Endothelial cell of umbilical vein (primary cell): ENCODE data around the gene RBM42. TPM values are rescaled to one million over a fixed set of nuclear protein-coding genes. Genes with fewer than 3 reads are reported as not detected.

ENCODE experiments used
- BruUV-seq: library from RNA; stranded (reverse); fragments of 400-500 nt; replicated peaks from 2 replicates; lab custom pipeline; 2021; lab: Mats Ljungman, UMichigan
- CTCF ChIA-PET: fragments of 300-600, 350-600 bp; sonication (Branson Sonifier 250); formaldehyde crosslinking; loops from one replicate; lab custom pipeline; 2021; ENCODE audit warnings: antibody characterized with exemption, inconsistent platforms; lab: Charles Lee
- POLR2A ChIA-PET: fragments of 300-600, 350-600 bp; sonication (Branson Sonifier 250); formaldehyde crosslinking; loops from one replicate; lab custom pipeline; 2021; ENCODE audit warnings: antibody characterized with exemption, inconsistent platforms; lab: Charles Lee
- DNase-seq: peaks from one replicate; pipeline ENCODE4 v3.0.0-alpha.2; 2011; ENCODE audit warnings: low read depth, low spot score
- FAIRE-seq: peaks from 2 replicates; lab custom pipeline; 2011; peaks lifted over from hg19 to GRCh38; lab: Jason Lieb, UNC
- H2AFZ ChIP-seq: 2 replicates; pipeline ENCODE4 v1.6.0; 2012; ENCODE audit warnings: low read depth, low read length, control low read depth, inconsistent platforms
- H3K27ac ChIP-seq: 2 replicates; pipeline ENCODE4 v1.5.1; 2011; ENCODE audit warnings: low read depth, mild to moderate bottlenecking, control low read depth, low read length, moderate library complexity; ENCODE audit not compliant: insufficient read depth
- H3K27me3 ChIP-seq, 2 experiments: 2 replicates each; pipeline versions ENCODE4 v1.6.0 to v1.6.1; 2011; ENCODE audit warnings: low read length in 2 of 2, mixed read lengths in 1 of 2; ENCODE audit not compliant: control insufficient read depth in 2 of 2, insufficient read depth in 2 of 2
- H3K36me3 ChIP-seq, 2 experiments: 2 replicates in 1 of 2; 3 replicates in 1 of 2; pipeline ENCODE4 v1.5.1; 2011; ENCODE audit warnings: low read length in 2 of 2, mild to moderate bottlenecking in 1 of 2, moderate library complexity in 1 of 2; ENCODE audit not compliant: control insufficient read depth in 2 of 2, insufficient read depth in 2 of 2; ENCODE audit errors: extremely low read depth in 1 of 2
- H3K4me1 ChIP-seq: 3 replicates; pipeline ENCODE4 v1.5.1; 2011; ENCODE audit warnings: mild to moderate bottlenecking, low read length; ENCODE audit not compliant: control insufficient read depth, insufficient read depth; ENCODE audit errors: extremely low read depth
- H3K4me2 ChIP-seq: 2 replicates; pipeline ENCODE4 v1.6.1; 2011; ENCODE audit warnings: low read length, control low read depth, mixed read lengths; ENCODE audit not compliant: insufficient read depth
- H3K4me3 ChIP-seq, 3 experiments: fragments of 200-600 bp in 1 of 3; sonication (generic), shearing (Covaris generic) in 1 of 3; replicated peaks in 1 of 3; 2 replicates each; pipeline ENCODE4 v1.5.1; 2011 to 2016; ENCODE audit warnings: control low read depth in 3 of 3, low read length in 3 of 3, mild to moderate bottlenecking in 2 of 3, inconsistent platforms in 1 of 3, low read depth in 1 of 3, moderate library complexity in 1 of 3; ENCODE audit not compliant: insufficient read depth in 1 of 3
- H3K79me2 ChIP-seq: 2 replicates; pipeline ENCODE4 v1.6.0; 2012; ENCODE audit warnings: low read length, inconsistent platforms; ENCODE audit not compliant: control insufficient read depth, insufficient read depth
- H3K9ac ChIP-seq: replicated peaks from 2 replicates; pipeline ENCODE3; 2011; ENCODE audit warnings: low read length, control low read depth; ENCODE audit not compliant: insufficient read depth; ENCODE audit errors: extremely low read depth
- H3K9me1 ChIP-seq: replicated peaks from 3 replicates; pipeline ENCODE4 v1.6.0; 2011; ENCODE audit warnings: mild to moderate bottlenecking, low read length; ENCODE audit not compliant: control insufficient read depth, insufficient read depth; ENCODE audit errors: extremely low read depth
- H3K9me3 ChIP-seq: replicated peaks from 2 replicates; pipeline ENCODE4 v1.5.1; 2012; ENCODE audit warnings: low read length, inconsistent platforms; ENCODE audit not compliant: control insufficient read depth, insufficient read depth
- H4K20me1 ChIP-seq: replicated peaks from 2 replicates; pipeline ENCODE3; 2011; ENCODE audit warnings: mild to moderate bottlenecking, low read length; ENCODE audit not compliant: control insufficient read depth, insufficient read depth; ENCODE audit errors: extremely low read depth
- CTCF ChIP-seq, 2 donors: IDR thresholded peaks; 1 replicate in 1 of 2; 2 replicates in 1 of 2; pipeline ENCODE4 v1.5.1; 2011; ENCODE audit warnings: low read length in 2 of 2, mild to moderate bottlenecking in 2 of 2, moderate library complexity in 2 of 2, control low read depth in 1 of 2, inconsistent platforms in 1 of 2, low read depth in 1 of 2; ENCODE audit not compliant: insufficient read depth in 1 of 2; ENCODE audit errors: extremely low read depth in 1 of 2
- EZH2 ChIP-seq: IDR thresholded peaks from 2 replicates; pipeline ENCODE4 v1.6.1; 2012; ENCODE audit warnings: borderline replicate concordance, low read depth, mild to moderate bottlenecking, moderate library complexity, low read length, inconsistent platforms; ENCODE audit not compliant: severe bottlenecking
- FOS ChIP-seq: IDR thresholded peaks from 2 replicates; pipeline ENCODE4 v1.6.1; 2011; ENCODE audit warnings: mild to moderate bottlenecking, low read length, moderate library complexity, borderline replicate concordance; ENCODE audit not compliant: insufficient read depth
- GATA2 ChIP-seq: IDR thresholded peaks from 2 replicates; pipeline ENCODE4 v1.7.0; 2011; ENCODE audit warnings: low read depth, mild to moderate bottlenecking, moderate library complexity, mixed read lengths, low read length; ENCODE audit not compliant: insufficient read length, insufficient read depth
- JUN ChIP-seq: IDR thresholded peaks from 2 replicates; pipeline ENCODE4 v1.6.1; 2011; ENCODE audit warnings: borderline replicate concordance, low read depth; ENCODE audit not compliant: insufficient read length, insufficient read depth
- MAX ChIP-seq: IDR thresholded peaks from 2 replicates; pipeline ENCODE4 v1.6.1; 2011; ENCODE audit not compliant: insufficient read depth, insufficient read length
- MYC ChIP-seq: IDR thresholded peaks from one replicate; pipeline ENCODE4 v1.6.1; 2011; ENCODE audit warnings: mild to moderate bottlenecking, low read depth, low read length
- POLR2AphosphoS5 ChIP-seq: IDR thresholded peaks from 2 replicates; pipeline ENCODE4 v1.6.1; 2012; ENCODE audit warnings: low read depth, mild to moderate bottlenecking, control low read depth, low read length, moderate library complexity; ENCODE audit not compliant: insufficient read depth
- dilution Hi-C: fragments of 300-500 bp; cut with MboI; formaldehyde crosslinking; loops from one replicate; pipeline ENCODE4 v1.15.0; 2019; ENCODE audit warnings: low sequenced_read_pairs; ENCODE audit not compliant: extremely low pct_ligation_motif_present
- intact Hi-C: fragments of 100-400 bp; cut with micrococcal nuclease; formaldehyde crosslinking; loops from one replicate; pipeline ENCODE4 v1.10.0; 2022
- polyA plus RNA-seq, 4 experiments: library from polyadenylated mRNA; depleted of rRNA in 3 of 4; stranded (reverse) in 3 of 4; unstranded in 1 of 4; fragments of >200 nt; gene quantifications; 2 replicates each; pipeline versions ENCODE4 v1.2.1 to v1.2.3, GENCODE V29; 2011 to 2012; ENCODE audit warnings: missing spikeins in 1 of 4
- total RNA-seq: library from RNA; stranded (reverse); gene quantifications from 2 replicates; pipeline ENCODE4 v1.2.3, GENCODE V29; 2021

RBM42 gene
- total and polyA plus RNA-seq, 2 donors (not counting 3 experiments of a cell fraction or from before 2014, with no cell fraction given) = 78.3 to 97.3 TPM

GRCh38 chr19:35663981-35664380, 35.1 kb downstream of the RBM42 start:
- CTCF ChIA-PET = interaction anchor here (0.8 kb wide), 1 partner anchor 9 kb away, joined by 5 read pairs; no protein-coding TSS in a partner anchor
- Histone ChIP-seq H3K4me1 (no peaks in the 10 kb centered on the region), H3K27me3 (no peaks in the 10 kb centered on the region), H3K27ac (no peak overlapping the region), H2AFZ (no peak overlapping the region), H3K9me3 (no peaks in the 10 kb centered on the region), H3K4me2 (no peak overlapping the region), H3K36me3 (peaks cover 0 to 2% of the 10 kb centered on the region in 2 experiments), H3K9ac (no peak overlapping the region), H3K9me1 (no peaks in the 10 kb centered on the region), H3K79me2 (no peaks in the 10 kb centered on the region), H4K20me1 (no peaks in the 10 kb centered on the region), H3K4me3 (no peak overlapping the region)
- no peak for FAIRE-seq
- no peak for DNase-seq
- no TSS peak for BruUV-seq
- no peak for TF ChIP-seq JUN
- no peak for TF ChIP-seq MAX
- TF ChIP-seq GATA2 = no peak
- no peak for TF ChIP-seq POLR2AphosphoS5
- TF ChIP-seq MYC = no peak
- TF ChIP-seq EZH2 = no peak
- no peak for TF ChIP-seq FOS
- intact Hi-C loops = no loop called here
- dilution Hi-C loops = no loop called here
- POLR2A ChIA-PET = no interaction called here

- no peak overlapping the region for H3K4me2 ChIP-seq
- intact Hi-C loops = no loop called here
- peaks cover 0 to 2% of the 10 kb centered on the region in 2 experiments for H3K36me3 ChIP-seq
- dilution Hi-C loops = no loop called here
- POLR2A ChIA-PET = no interaction called here
- CTCF ChIA-PET = no interaction called here
- no peaks in the 10 kb centered on the region for H4K20me1 ChIP-seq
- H3K27ac ChIP-seq = no peak overlapping the region
- H3K27me3 ChIP-seq = peaks cover 0 to 1% of the 10 kb centered on the region in 2 experiments
- H3K9me3 ChIP-seq = no peaks in the 10 kb centered on the region
- no peaks in the 10 kb centered on the region for H3K4me1 ChIP-seq
- DNase-seq = no peak
- H3K79me2 ChIP-seq = no peaks in the 10 kb centered on the region
- no peak overlapping the region for H2AFZ ChIP-seq
- H3K9ac ChIP-seq = no peak overlapping the region
- H3K9me1 ChIP-seq = no peaks in the 10 kb centered on the region
- TF ChIP-seq CTCF (IDR thresholded peaks at IDR 0.05; ENCODE audit: extremely low read depth in 1 of 2, insufficient read depth in 1 of 2, low read depth in 1 of 2, low read length in 2 of 2) (no peak), FOS (no peak), EZH2 (no peak), JUN (no peak), GATA2 (no peak), POLR2AphosphoS5 (no peak)
- no peak overlapping the region for H3K4me3 ChIP-seq
- BruUV-seq = no TSS peak
- FAIRE-seq = no peak
Observed at GRCh38 chr19:35665157-35665556, 36.3 kb downstream of the RBM42 start.
